ENCODE data around the gene PFKP.

GRCh38 chr10:3071405-3072198 is 4.3 kb downstream of the PFKP start:
- TF ChIP-seq CTCF (IDR thresholded peaks at IDR 0.05; ENCODE audit: insufficient read depth, low read depth, low read length) (no peak), EZH2 (IDR thresholded peaks at IDR 0.05; ENCODE audit: insufficient read depth, low read length) (no peak)

Measured in astrocyte (in vitro differentiated cells and primary cell).